Dermis blood vessel endothelial cell (primary cell): ENCODE results near the gene CHMP2A. TPM values are rescaled to one million over a fixed set of nuclear protein-coding genes. Genes with fewer than 3 reads are reported as not detected.

ENCODE experiments used
- DNase-seq: peaks from one replicate; pipeline ENCODE4 v3.0.0; 2010
- total RNA-seq: library from RNA; depleted of rRNA; stranded (reverse); fragments of >200 nt; gene quantifications from 2 replicates; pipeline ENCODE4 v1.2.3, GENCODE V29; 2014

The CHMP2A gene
- total RNA-seq, 1 donor from 2014 or later, result 107 TPM

GRCh38 chr19:58569943-58570670 lies 15.2 kb upstream of the CHMP2A start:
- DNase-seq, result no peak

GRCh38 chr19:58569191-58569942 lies 14.5 kb upstream of the CHMP2A start:
- no peak for DNase-seq

- no peak for DNase-seq
Observed at GRCh38 chr19:58568453-58569130, 13.7 kb upstream of the CHMP2A start.

GRCh38 chr19:58566989-58567388 lies 12.1 kb upstream of the CHMP2A start:
- DNase-seq, result no peak

GRCh38 chr19:58563823-58564222 lies 8.9 kb upstream of the CHMP2A start:
- no peak for DNase-seq

GRCh38 chr19:58563034-58563573 lies 8.2 kb upstream of the CHMP2A start:
- no peak for DNase-seq

GRCh38 chr19:58562122-58563033 lies 7.5 kb upstream of the CHMP2A start:
- DNase-seq, result peak; percentile 41

GRCh38 chr19:58561373-58562121 lies 6.6 kb upstream of the CHMP2A start:
- DNase-seq, result no peak

GRCh38 chr19:58560921-58561320 lies 6.0 kb upstream of the CHMP2A start:
- no peak for DNase-seq

GRCh38 chr19:58560007-58560887 lies 5.3 kb upstream of the CHMP2A start:
- no peak for DNase-seq

GRCh38 chr19:58559275-58560006 lies 4.5 kb upstream of the CHMP2A start:
- peak; percentile 89 for DNase-seq

GRCh38 chr19:58558623-58559274 lies 3.8 kb upstream of the CHMP2A start:
- peak; percentile 99 for DNase-seq

GRCh38 chr19:58558066-58558622 lies 3.2 kb upstream of the CHMP2A start, which contains the start of gene UBE2M:
Gene UBE2M (minus strand): TSS chr19:58558611. CDS start chr19:58558381, 230 bp downstream.
- DNase-seq, result peak; percentile 71

GRCh38 chr19:58557221-58558065 lies 2.5 kb upstream of the CHMP2A start:
- no peak for DNase-seq

GRCh38 chr19:58556622-58557220 lies 1.8 kb upstream of the CHMP2A start:
- DNase-seq, result no peak

- DNase-seq, result no peak
Observed at GRCh38 chr19:58555920-58556621, 1.2 kb upstream of the CHMP2A start.
